ENCODE results near the gene ALG2.
"Not testable (repeated sequence)": the region's sequence is repeated elsewhere in the genome, so short reads cannot be mapped to it uniquely, and the experiment has no call there.

Gene ALG2

GRCh38 chr9:99237849-99238248 is 16.1 kb upstream of the ALG2 start:
- DNase-seq = not testable (repeated sequence)

- DNase-seq = no peak
These were observed 15.6 kb upstream of the ALG2 start for GRCh38 chr9:99237356-99237755.

DNA sequence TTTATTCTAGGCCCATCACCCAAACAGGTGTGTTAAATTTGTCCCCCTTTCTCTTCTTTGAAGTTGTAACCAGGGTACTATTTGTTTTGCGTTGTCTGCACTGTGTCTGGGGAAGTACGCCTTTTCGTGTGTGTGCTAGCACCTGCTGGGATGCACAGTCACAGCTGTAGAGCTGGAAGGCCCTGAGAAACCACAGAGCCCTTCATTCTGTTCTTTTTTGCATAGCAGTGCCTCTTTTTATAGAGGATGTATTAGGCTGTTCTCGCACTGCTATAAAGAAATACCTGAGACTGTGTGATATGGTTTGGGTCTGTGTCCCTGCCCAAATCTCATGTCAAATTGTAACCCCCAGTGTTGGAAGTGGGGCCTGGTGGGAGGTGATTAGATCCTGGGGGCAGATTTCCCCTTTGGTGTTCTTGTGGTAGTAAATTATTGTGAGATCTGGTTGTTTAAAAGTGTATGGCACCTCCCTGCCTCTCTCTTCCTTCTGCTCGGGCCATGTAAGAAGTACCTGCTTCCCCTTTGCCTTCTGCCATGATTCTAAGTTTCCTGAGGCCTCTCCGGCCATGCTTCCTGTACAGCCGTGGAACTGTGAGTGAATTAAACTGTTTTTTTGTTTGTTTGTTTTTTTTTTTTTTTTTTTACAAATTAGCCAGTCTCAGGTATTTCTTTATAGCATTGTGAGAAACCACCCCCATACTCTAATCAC is 14.3 kb upstream of the ALG2 start:
- no peak for DNase-seq

GRCh38 chr9:99235069-99235468 is 13.3 kb upstream of the ALG2 start:
- DNase-seq = no peak

DNA sequence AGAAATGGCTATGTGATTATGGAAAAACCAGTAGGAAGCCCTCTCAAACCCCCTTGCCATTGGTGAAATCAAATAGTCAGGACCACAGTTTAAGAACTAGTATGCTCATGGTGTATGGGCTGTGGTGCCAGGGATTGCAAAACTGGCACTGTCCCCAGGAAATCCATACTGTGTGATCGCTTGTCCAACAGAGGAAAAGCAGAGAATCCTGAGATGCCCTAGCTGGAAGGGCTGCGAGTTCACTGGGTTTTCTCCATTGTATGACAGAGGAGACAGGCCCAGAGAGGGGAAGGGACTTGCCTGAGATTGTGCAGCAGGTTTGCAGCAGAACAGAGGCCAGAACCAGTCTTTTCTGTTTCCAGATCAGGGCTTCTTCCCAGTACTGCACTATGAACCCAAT is 12.9 kb upstream of the ALG2 start:
- DNase-seq = no peak

GRCh38 chr9:99231711-99232110 is 10.0 kb upstream of the ALG2 start:
- peak; percentile 28 for DNase-seq

DNA sequence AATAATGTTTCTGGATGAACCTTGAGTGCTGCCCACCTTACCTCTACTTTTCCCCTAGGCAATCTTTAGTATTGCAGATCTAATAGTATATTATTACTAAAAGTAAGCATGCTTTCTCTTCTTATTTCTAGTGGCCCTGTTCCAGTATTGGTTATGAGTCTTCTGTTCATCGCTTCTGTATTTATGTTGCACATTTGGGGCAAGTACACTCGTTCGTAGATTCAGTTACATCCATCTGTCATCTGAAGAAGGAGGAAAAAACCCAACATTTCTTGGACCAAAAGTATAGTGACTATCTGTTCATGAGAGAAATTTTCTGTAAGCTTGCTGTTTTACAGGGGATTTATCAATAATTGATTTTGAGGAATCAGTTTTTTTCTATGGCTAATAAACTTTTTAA is 8.5 kb upstream of the ALG2 start:
- DNase-seq = no peak

GRCh38 chr9:99226054-99226453 is 4.3 kb upstream of the ALG2 start:
- DNase-seq = no peak

- no peak for DNase-seq
These were observed 2.7 kb upstream of the ALG2 start for GRCh38 chr9:99224445-99224844.

- no peak for DNase-seq
These were observed 901 bp upstream of the ALG2 start for GRCh38 chr9:99222416-99223270.

GRCh38 chr9:99221266-99221620 is 499 bp downstream of the ALG2 start:
- DNase-seq = no peak

GRCh38 chr9:99220011-99220410 is 1.7 kb downstream of the ALG2 start:
- no peak for DNase-seq

DNA sequence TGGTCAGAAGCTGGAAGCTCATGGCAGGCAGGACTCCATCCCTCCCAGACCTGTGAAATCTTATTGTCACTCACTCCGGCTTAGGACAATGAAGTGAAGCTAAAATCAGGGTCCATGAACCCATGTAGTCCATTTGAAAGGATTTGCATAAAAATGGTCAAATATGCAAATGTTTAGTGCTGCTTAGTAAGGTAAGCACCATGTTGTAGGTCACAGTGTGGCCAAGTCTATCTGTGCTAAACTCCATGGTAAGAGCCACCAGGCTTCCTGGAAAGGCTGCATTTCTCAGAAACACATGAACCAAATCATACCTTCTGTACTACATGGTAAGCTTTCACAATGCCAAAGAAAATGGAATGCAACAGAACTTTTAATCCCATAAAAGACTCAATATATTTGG is 5.7 kb downstream of the ALG2 start:
- no peak for DNase-seq

DNA sequence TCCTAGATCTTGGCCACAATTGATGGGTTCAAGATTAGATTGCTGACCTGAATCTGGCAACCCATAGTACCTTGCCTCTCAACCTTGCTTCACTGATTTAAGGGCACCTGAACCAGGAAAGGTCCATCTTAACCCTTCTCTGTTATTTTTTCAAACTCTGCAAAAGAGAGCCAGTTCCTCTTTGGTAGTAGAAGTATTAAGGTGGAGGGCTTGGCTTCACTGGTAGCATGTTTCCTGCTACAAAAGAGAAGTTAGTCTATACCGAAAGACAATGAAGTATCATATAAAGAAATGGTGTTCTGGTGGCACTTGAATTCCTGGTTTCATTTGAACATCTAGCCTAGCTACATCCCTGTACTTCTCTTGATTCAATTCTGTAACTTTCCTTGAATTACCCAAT is 8.5 kb downstream of the ALG2 start:
- no peak for DNase-seq

DNA sequence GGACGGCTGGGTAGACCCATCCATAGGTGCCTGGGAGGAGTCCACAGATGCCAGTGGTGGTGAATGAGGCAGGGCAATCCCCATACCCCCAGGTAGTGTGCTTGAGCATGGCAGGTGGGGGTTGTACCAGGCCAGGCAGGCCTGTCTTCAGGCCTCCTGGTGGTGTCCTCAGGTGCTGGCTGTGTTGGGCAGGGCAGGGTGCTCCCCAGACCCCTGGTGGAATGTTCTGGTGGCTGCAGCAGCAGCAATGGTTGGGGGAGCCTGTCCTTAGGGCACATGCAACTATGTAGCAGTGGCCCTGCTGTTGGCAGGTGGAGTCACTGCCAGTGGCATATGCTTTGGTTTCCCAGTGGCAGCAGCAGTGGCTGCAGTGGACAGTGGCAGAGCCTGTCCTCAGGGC is 10.0 kb downstream of the ALG2 start:
- DNase-seq = no peak

DNA sequence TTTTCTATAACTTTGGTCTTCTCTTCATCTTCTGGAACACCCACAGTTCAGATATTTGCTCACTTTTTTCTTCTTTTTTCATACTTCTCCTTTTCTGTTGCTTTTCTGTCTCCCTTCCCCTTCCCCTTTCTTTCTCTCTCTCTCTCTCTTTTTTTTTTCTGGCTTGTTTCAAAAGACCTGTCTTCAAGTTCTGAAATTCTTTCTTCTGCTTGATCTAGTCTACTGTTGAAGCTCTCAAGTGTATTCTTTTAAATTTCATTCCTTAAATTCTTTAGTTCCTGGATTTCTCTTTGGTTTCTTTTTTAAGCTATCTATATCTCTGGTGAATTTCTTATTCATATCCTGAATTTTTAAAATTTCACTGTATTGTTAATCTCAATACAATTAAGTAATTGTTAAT is 11.2 kb downstream of the ALG2 start:
- no peak for DNase-seq

DNA sequence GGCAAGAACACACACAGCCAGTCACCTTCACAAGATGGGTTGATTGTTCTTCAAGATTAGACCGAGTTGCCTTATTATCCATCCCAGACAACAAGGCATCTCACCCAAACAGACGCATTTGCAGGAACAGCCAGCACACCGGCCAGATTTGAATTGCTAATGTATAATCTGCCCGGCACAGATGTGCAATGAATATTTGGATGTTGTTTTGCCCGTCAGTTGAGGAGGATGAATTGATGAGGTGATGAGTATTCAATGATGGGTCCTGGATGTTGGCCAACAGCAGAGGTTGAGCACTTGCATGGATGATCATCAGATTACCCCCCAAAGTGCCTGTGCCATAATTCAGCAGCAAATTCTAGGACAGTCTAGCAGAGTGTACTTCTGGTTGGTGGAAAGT is 20.1 kb downstream of the ALG2 start:
- DNase-seq = no peak

DNA sequence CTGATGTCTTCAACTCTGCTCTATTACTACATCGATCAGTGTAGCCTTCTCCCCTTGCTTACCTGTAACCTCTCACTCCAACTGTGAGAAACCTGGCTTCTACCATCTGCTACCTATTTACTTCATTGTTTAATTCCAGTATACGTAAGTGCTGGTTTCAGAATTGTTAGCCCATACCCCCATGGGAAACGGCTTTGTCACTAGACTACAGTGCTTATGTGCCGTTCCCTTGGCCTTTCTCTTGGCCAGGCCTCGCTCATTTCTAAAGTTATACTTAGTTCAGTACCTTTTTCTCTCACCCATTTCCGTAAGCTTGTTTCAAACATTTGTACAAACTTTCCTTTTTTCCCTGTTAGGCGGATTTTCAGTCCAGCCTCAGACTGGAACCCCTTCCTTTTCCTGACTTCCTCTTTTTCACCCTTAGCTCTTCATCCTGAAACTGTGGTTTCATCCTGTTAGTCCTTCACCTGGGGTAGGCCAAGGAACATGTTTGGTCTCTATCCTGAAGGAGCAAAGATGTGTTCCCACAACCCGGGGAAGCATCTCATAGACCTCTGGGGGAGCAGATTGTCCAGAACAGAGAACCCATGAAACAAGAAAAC is 21.7 kb downstream of the ALG2 start:
- DNase-seq = no peak

- no peak for DNase-seq
These were observed 23.8 kb downstream of the ALG2 start for GRCh38 chr9:99197987-99198386.

- no peak for DNase-seq
These were observed 24.6 kb downstream of the ALG2 start for GRCh38 chr9:99197124-99197630.

DNA sequence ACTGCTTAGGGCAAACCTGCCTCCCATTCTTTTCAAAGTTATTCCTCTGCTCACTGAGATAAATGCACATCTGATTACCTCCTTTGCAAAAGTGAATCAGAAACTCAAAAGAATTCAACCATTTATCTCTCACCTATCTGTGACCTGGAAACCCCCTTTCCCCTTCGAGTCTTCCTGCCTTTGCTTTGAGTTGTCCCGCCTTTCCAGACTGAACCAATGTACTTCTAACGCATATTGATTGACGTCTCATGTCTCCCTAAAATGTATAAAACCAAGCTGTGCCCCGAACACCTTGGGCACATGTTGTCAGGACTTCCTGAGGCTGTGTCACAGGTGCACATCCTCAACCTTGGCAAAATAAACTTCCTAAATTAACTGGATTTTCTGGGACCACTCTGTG is 25.3 kb downstream of the ALG2 start:
- DNase-seq = not testable (repeated sequence)

DNA sequence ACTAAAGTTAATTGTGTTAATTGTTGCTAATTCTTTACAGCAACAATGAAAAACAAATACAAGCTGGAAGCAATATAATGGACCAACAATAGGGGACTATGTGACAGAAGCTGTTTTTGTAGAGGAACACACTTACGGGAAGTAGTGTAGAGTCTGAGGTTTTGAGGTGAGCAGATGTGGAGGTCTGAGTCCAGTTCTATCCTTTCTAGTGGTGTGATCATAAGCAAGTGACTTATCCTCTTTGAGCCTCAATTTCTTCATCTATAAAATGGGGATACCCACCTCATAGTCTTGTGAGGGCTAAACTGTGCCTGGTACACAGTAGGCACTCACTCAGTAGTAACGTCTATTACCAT is 28.3 kb downstream of the ALG2 start:
- no peak for DNase-seq

DNA sequence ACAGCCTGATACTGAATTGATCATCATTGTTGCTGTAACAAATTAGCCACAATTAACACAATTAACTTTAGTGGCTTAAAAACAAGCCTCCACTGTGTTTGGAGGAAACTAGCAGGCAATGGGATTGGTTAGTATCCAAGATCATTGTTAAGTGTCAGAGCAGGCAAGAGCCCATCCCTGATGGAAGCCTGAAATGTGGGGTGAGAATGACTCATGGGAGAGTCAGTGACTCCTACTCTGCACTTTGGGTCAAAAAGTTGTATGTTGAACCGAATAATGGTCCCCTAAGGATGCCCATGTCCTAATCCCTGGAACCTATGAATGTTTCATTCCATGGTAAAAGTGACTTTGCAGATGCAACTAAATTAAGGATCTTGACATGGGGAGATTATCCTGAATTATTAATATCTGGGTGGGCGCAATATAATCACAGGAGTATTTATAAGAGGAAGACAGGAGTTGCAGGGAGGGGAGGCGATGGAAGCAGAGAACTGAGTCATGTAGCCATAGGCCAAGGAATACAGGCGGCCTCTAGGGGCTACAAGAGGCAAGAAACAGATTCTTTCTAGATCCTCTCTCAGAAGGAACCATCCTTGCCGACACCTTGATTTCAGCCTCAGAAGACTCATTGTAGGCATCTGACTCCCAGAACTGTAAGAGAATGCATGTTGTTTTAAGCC is 28.8 kb downstream of the ALG2 start:
- no peak for DNase-seq

All from activated CD8-positive, alpha-beta memory T cell treated with anti-CD3 and anti-CD28 coated beads, Interleukin-2, amount 50 U/mL, for 4 hours (primary cell).